22Rv1 (cell line): ENCODE data around the gene GSK3B.

Experiments
- H3K27ac ChIP-seq: fragments of 450-650 bp; 2 replicates; pipeline ENCODE4 v1.5.1; 2017
- ZFX ChIP-seq: fragments of 450-650 bp; IDR thresholded peaks from 2 replicates; pipeline ENCODE4 v1.6.1; 2017; ENCODE audit warnings: antibody characterized with exemption, borderline replicate concordance
- TF ChIP-seq, protein P1 (sequence below): fragments of 450-650 bp; IDR thresholded peaks from 2 replicates; pipeline ENCODE4 v1.5.1; 2017; ENCODE audit warnings: mild to moderate bottlenecking

Gene GSK3B

DNA sequence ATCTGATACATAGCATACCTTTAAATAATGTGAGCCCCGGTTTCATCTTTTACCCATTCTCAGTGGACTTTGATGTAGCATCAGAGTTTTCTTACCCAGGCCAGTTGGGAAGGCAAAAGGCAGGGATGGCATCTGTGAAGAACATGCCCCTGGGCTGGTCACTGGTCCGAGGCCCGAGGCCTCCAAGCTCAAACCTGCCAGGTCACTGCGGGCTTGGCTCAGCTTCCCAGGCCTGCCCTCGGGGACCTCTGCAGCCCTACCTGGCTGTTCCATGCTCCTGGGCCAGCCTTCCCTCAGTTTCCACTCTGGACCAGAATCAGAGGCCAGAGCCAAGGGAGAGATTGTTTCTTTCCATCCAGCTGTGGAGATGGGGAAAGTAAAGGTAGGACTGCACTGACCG is 285.4 kb downstream of the GSK3B start:
- H3K27ac ChIP-seq, result no peak overlapping the region
- TF ChIP-seq ZFX, result no peak
- TF ChIP-seq, protein P1, sequence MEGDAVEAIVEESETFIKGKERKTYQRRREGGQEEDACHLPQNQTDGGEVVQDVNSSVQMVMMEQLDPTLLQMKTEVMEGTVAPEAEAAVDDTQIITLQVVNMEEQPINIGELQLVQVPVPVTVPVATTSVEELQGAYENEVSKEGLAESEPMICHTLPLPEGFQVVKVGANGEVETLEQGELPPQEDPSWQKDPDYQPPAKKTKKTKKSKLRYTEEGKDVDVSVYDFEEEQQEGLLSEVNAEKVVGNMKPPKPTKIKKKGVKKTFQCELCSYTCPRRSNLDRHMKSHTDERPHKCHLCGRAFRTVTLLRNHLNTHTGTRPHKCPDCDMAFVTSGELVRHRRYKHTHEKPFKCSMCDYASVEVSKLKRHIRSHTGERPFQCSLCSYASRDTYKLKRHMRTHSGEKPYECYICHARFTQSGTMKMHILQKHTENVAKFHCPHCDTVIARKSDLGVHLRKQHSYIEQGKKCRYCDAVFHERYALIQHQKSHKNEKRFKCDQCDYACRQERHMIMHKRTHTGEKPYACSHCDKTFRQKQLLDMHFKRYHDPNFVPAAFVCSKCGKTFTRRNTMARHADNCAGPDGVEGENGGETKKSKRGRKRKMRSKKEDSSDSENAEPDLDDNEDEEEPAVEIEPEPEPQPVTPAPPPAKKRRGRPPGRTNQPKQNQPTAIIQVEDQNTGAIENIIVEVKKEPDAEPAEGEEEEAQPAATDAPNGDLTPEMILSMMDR, result no peak

DNA sequence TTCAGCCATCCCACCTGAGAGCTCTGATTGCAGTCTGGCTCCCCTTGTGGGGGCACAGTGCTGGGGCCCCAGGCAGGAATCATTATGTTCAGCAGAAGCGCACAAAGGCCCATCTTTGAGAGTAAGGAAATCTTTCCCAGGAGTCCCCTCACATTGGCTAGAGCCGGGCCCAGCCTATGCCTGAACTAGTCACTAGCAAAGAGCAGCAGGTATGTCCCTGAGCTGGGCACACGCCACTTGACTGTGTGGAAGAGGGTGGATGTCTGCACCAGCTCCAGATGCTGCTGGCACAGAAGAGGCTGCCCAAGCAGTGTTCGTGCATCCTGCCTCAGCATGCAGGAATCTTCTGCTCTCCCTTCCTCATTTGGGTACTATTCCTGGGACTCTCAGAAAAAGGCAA is 286.0 kb downstream of the GSK3B start:
- TF ChIP-seq ZFX, result no peak
- TF ChIP-seq, protein P1, result no peak
- H3K27ac ChIP-seq, result no peak overlapping the region

DNA sequence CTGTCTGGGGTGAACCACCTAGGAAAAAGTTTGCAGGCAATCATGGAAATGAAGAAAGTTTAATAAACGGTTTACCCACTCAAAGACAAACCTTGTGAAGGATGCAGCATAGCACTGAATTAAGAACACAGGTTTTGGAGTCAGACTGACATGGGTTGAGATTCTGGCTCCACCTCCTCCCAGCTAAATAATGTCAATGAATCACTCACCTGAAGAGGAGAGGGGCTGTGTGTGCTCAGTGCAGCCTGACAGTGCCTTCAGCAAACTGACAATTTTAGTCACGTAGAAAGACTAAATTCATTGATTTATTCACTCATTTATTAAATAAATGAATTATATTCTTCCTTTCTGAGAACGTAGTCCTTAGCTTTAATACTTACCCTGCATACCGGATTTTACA is 293.4 kb downstream of the GSK3B start:
- no peak for TF ChIP-seq ZFX
- TF ChIP-seq, protein P1, result no peak
- no peak overlapping the region for H3K27ac ChIP-seq

DNA sequence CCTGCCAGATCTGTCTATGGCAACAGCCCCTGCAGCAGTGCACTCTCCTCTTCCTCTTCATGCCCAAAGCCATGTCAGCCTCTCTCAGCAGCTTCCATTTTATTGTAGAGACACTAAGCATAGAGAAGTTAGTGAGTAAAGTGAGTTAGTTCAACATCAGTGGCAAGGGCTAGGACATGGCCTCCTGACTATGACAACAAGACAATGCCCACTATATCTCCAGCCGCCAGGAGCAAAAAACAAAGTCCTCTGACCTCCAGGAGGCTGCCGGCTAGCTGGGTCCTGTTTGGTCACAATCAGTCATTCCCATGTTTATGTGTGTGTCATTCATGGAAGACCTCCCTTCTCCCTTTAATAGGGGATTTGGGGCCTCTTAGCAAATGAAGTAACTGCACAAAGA is 297.5 kb downstream of the GSK3B start:
- TF ChIP-seq, protein P1, result no peak
- no peak for TF ChIP-seq ZFX
- H3K27ac ChIP-seq, result peak overlapping the region; percentile 60; the same call in 1 of the 2 replicates

DNA sequence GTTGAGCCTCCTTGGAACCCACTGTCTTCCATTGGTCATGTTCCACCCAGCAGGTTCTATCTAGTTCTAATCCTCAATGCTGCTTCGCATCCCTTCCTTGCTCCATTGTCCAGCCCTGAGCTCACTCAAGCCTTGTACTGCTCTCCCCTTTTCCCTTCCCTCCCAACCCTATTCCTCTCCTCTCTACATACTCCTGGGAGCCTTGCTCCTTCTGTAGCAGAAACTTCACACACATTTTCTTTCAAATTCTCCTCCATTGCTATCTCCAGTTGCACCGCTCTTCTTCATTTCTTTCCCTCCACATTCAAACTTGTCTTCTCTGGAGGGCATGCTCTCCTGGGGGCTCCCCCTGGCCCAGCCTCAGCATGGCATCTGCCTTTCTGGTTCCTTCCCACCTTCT is 297.9 kb downstream of the GSK3B start:
- no peak for TF ChIP-seq ZFX
- TF ChIP-seq, protein P1, result no peak
- H3K27ac ChIP-seq, result peak overlapping the region; percentile 60

DNA sequence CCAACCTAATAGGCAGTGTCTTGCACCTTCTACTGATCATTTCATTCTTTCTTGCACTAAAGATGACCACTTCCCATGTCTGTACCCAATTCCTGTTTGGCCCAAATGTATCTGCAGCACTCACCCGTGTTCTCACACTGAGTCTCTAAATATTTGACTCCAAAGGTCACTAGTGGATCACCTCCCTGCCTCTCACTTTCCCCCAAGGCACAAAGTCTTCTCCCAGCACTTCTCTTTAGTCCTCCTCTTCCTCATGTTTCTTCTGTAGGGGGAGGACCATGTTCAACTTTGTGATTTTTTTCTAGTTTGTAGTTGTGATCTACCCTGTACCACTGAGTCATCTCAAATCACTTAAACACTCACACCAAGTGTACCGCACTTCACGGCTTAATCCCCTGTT is 298.4 kb downstream of the GSK3B start:
- TF ChIP-seq ZFX, result no peak
- TF ChIP-seq, protein P1, result no peak
- H3K27ac ChIP-seq, result peak overlapping the region; percentile 60

DNA sequence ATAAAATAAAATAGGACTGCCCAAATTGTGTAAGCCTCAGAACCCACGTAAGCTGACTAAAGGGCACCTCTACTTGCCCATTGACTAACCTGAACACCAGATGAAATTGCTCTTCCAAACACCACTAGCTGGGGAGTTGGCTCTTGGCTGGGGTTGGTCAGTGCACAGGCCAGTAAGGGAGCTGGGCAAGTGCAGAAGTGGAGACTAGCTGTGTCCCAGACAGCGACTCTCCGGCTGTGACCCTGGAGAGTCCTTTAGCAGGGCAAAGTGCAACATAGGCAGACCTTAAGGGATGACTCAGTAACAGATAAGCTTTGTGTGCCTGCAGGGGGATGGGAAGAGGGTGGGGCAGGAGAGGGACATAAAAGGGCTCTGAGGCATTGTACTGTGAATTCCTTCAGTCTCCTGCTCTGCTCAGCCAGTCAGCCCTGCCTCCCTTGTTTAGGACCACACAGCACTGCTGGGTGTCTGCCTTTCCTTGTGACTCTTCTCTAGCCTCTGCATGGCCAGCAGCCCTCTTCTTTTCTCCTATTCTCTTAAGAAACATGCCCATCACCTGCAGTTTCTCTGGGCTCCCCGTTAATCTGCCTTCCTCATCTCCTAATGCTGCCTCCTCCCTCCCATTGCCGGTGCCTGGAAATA is 299.2 kb downstream of the GSK3B start:
- peak overlapping the region; percentile 60 for H3K27ac ChIP-seq
- TF ChIP-seq, protein P1, result no peak
- no peak for TF ChIP-seq ZFX
